ENCODE measurements around the gene NUDT13. TPM values are rescaled to one million over a fixed set of nuclear protein-coding genes. Genes with fewer than 3 reads are reported as not detected.

NUDT13 gene
- total and polyA plus RNA-seq, 10 donors, result 1.4 to 3.3 (median 2.3) TPM

GRCh38 chr10:73065441-73065840 is 44.8 kb upstream of the NUDT13 start:
- no peak for DNase-seq
- Histone ChIP-seq H3K9me3 (no peaks in the 10 kb centered on the region), H3K4me1 (peaks cover 0 to 12% (median 0%) of the 10 kb centered on the region in 6 donors), H3K36me3 (peaks cover 0 to 78% (median 28%) of the 10 kb centered on the region in 6 donors), H3K4me3 (no peak overlapping the region), H3K27ac (no peak overlapping the region), H3K27me3 (replicated peaks in 1 of 7) (no peaks in the 10 kb centered on the region)
- WGBS, 5 donors, result 72 to 94% (median 79%) methylated on average over 1 of the region's 1 CpG
- TF ChIP-seq POLR2AphosphoS5 (IDR thresholded peaks at IDR 0.05) (no peak), POLR2A (IDR thresholded peaks at IDR 0.05) (no peak), CTCF (IDR thresholded peaks at IDR 0.05 in 8 of 11, conservative IDR thresholded peaks at IDR 0.05 in 3 of 11) (no peak)
- intact Hi-C loops (cut with DNase I; ENCODE audit: low total_unique reads), result loop anchor here (10.0 kb wide), 1 partner anchor 701 kb away; no protein-coding TSS in a partner anchor

GRCh38 chr10:73073627-73074026 is 36.6 kb upstream of the NUDT13 start:
- Histone ChIP-seq H3K4me3 (no peak overlapping the region), H3K27ac (no peak overlapping the region), H3K4me1 (peaks cover 6 to 14% (median 9%) of the 10 kb centered on the region in 6 donors), H3K36me3 (peaks cover 0 to 65% (median 30%) of the 10 kb centered on the region in 6 donors), H3K27me3 (replicated peaks in 1 of 7) (no peaks in the 10 kb centered on the region), H3K9me3 (no peaks in the 10 kb centered on the region)
- DNase-seq, result no peak
- intact Hi-C loops (cut with DNase I; ENCODE audit: low total_unique reads), result no loop called here
- no peak for TF ChIP-seq POLR2A (IDR thresholded peaks at IDR 0.05)
- TF ChIP-seq CTCF (IDR thresholded peaks at IDR 0.05 in 8 of 11, conservative IDR thresholded peaks at IDR 0.05 in 3 of 11), result no peak
- TF ChIP-seq POLR2AphosphoS5 (IDR thresholded peaks at IDR 0.05), result no peak

- 82 to 99% (median 97%) methylated on average over 3 of the region's 3 CpGs for WGBS, 5 donors
- peak overlapping the region in 1 of 8 donors; percentile 48 for H3K27ac ChIP-seq
- intact Hi-C loops (cut with DNase I; ENCODE audit: low total_unique reads), result no loop called here
Observed at GRCh38 chr10:73075829-73076228, 34.4 kb upstream of the NUDT13 start.

More at GRCh38 chr10:73075829-73076228, 34.4 kb upstream of the NUDT13 start:
- peaks cover 0 to 45% (median 24%) of the 10 kb centered on the region in 6 donors for H3K36me3 ChIP-seq
- H3K4me3 ChIP-seq, result no peak overlapping the region
- H3K27me3 ChIP-seq (replicated peaks in 1 of 7), result no peaks in the 10 kb centered on the region
- peaks cover 6 to 14% (median 9%) of the 10 kb centered on the region in 6 donors for H3K4me1 ChIP-seq
- TF ChIP-seq CTCF (IDR thresholded peaks at IDR 0.05 in 8 of 11, conservative IDR thresholded peaks at IDR 0.05 in 3 of 11), result no peak
- TF ChIP-seq POLR2AphosphoS5 (IDR thresholded peaks at IDR 0.05), result no peak
- no peak for TF ChIP-seq POLR2A (IDR thresholded peaks at IDR 0.05)
- H3K9me3 ChIP-seq, result no peaks in the 10 kb centered on the region
- no peak for DNase-seq
